IPS DF 6.9 (cell line): ENCODE results near the gene GOLGA6L1.
"Not testable (repeated sequence)": the region's sequence is repeated elsewhere in the genome, so short reads cannot be mapped to it uniquely, and the experiment has no call there.

Experiments used
- DNase-seq: peaks from one replicate; pipeline ENCODE4 v3.0.0-alpha.2; 2013; ENCODE audit warnings: low read depth, low spot score
- H3K27ac ChIP-seq: one replicate; pipeline ENCODE4 v1.5.1; 2013; ENCODE audit warnings: low read length, control low read depth
- H3K27me3 ChIP-seq: 2 replicates; pipeline ENCODE4 v1.6.1; 2013; ENCODE audit warnings: mild to moderate bottlenecking, low read length; ENCODE audit not compliant: control insufficient read depth, insufficient read depth
- H3K36me3 ChIP-seq: 2 replicates; pipeline ENCODE4 v1.6.1; 2013; ENCODE audit warnings: low read length; ENCODE audit not compliant: control insufficient read depth, insufficient read depth
- H3K4me1 ChIP-seq: 2 replicates; pipeline ENCODE4 v1.6.1; 2013; ENCODE audit warnings: low read length; ENCODE audit not compliant: control insufficient read depth, insufficient read depth
- H3K4me3 ChIP-seq: 2 replicates; pipeline ENCODE4 v1.5.1; 2013; ENCODE audit warnings: mild to moderate bottlenecking, low read length
- H3K9me3 ChIP-seq: 2 replicates; pipeline ENCODE4 v1.6.1; 2013; ENCODE audit warnings: low read length, inconsistent platforms; ENCODE audit not compliant: control insufficient read depth, insufficient read depth
- WGBS: extraction: QIAGEN DNeasy Blood & Tissue Kit; methylation state at CpG from one replicate; pipeline ENCODE4 v1.1.7; 2013; ENCODE audit warnings: mixed read lengths, missing lambda C conversion rate; ENCODE audit not compliant: insufficient read length, insufficient coverage; 5-methylcytosine and 5-hydroxymethylcytosine counted together

Gene GOLGA6L1

GRCh38 chr15:23083115-23083514 is 53.5 kb downstream of the GOLGA6L1 start:
- no CpG with 5 or more reads among the region's 1 CpG for WGBS
- H3K9me3 ChIP-seq = peaks cover 1% of the 10 kb centered on the region
- H3K27ac ChIP-seq = no peak overlapping the region
- DNase-seq = no peak
- no peak overlapping the region for H3K4me3 ChIP-seq
- no peaks in the 10 kb centered on the region for H3K36me3 ChIP-seq
- no peaks in the 10 kb centered on the region for H3K4me1 ChIP-seq
- no peaks in the 10 kb centered on the region for H3K27me3 ChIP-seq

GRCh38 chr15:23081996-23082737 is 54.5 kb downstream of the GOLGA6L1 start:
- not testable (repeated sequence) for DNase-seq, H3K27me3 ChIP-seq, H3K4me3 ChIP-seq, H3K36me3 ChIP-seq, H3K4me1 ChIP-seq, H3K9me3 ChIP-seq, H3K27ac ChIP-seq
- no CpG with 5 or more reads among the region's 8 CpGs for WGBS

- no peak for DNase-seq
- Histone ChIP-seq H3K4me1 (no peaks in the 10 kb centered on the region), H3K27ac (no peak overlapping the region), H3K36me3 (no peaks in the 10 kb centered on the region), H3K27me3 (no peaks in the 10 kb centered on the region), H3K9me3 (peaks cover 1% of the 10 kb centered on the region), H3K4me3 (no peak overlapping the region)
- WGBS = no CpG with 5 or more reads among the region's 3 CpGs
Measured at GRCh38 chr15:23081271-23081670, 55.4 kb downstream of the GOLGA6L1 start.

GRCh38 chr15:23079766-23080165 is 56.9 kb downstream of the GOLGA6L1 start:
- no peak for DNase-seq
- no CpG with 5 or more reads among the region's 7 CpGs for WGBS
- Histone ChIP-seq H3K9me3 (peaks cover 1% of the 10 kb centered on the region), H3K4me3 (no peak overlapping the region), H3K27me3 (no peaks in the 10 kb centered on the region), H3K27ac (no peak overlapping the region), H3K36me3 (no peaks in the 10 kb centered on the region), H3K4me1 (no peaks in the 10 kb centered on the region)
